MM.1S (cell line): ENCODE data around the gene PTCD2.

Experiments used
- CTCF ChIP-seq: fragments of 300-600 bp; sonication (generic); IDR thresholded peaks from 2 replicates; pipeline ENCODE4 v1.5.1; 2016; ENCODE audit warnings: antibody characterized with exemption, low read length, mixed read lengths
- EZH2 ChIP-seq: fragments of 300-600 bp; sonication (generic); optimal IDR thresholded peaks from 2 replicates; pipeline ENCODE3; 2017; ENCODE audit warnings: low read depth, mild to moderate bottlenecking, antibody characterized with exemption, low read length, mixed read lengths
- EZH2phosphoT487 ChIP-seq: fragments of 300-600 bp; sonication (generic); IDR thresholded peaks from 2 replicates; pipeline ENCODE4 v1.6.1; 2018; ENCODE audit warnings: antibody characterized with exemption, low read length

DNA sequence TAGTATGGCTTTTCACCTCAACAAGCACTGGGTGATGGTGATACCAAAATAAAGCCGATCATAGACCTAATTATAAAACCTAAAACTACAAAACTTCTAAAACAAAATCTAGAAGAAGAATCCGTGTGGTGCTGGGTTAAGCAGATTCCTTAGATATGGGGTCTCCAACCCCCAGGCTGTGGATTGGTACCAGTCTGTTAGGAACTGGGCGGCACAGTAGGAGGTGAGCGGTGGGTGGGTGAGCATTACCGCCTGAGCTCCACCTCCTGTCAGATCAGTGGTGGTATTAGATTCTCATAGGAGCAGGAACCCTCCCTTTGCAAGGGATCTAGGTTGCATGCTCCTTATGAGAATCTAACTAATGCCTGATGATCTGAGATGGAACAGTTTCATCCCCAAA, 33.4 kb upstream of the PTCD2 start:
- TF ChIP-seq CTCF (no peak), EZH2phosphoT487 (no peak), EZH2 (no peak)
